ENCODE results near the gene GRIN2A. TPM values are rescaled to one million over a fixed set of nuclear protein-coding genes. Genes with fewer than 3 reads are reported as not detected.

GRIN2A gene
- total and polyA plus RNA-seq, 5 donors = 2.1 to 7.6 (median 4.5) TPM

DNA sequence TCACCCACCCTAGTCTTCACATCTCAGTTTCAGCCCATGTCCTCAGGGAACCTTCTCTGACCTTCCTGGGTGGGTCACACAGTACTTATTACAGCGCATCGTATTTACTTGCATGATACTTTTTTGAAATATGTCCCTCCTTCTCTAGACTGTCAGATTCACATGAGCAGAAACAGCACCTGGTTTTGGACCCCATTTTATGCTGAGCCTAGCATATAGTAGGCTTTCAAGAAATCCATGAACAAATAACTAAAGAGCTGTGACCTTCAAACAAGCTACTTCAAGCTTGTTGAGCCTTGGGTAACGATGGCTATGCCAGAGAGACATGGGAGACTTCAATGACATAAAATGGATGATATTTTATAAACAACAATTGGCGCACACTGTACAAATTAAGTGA, 150.3 kb downstream of the GRIN2A start:
- 94% methylated on average over 4 of the region's 4 CpGs for WGBS
- Histone ChIP-seq H3K27me3 (ENCODE audit: control insufficient read depth, insufficient read depth) (no peaks in the 10 kb centered on the region), H3K4me3 (ENCODE audit: low read length) (no peak overlapping the region), H3K27ac (ENCODE audit: low read length) (no peak overlapping the region), H3K4me1 (ENCODE audit: control insufficient read depth, insufficient read depth, low read length) (no peaks in the 10 kb centered on the region), H3K9me3 (ENCODE audit: control insufficient read depth, low read length) (no peaks in the 10 kb centered on the region)
- ATAC-seq = no peak
- intact Hi-C loops (cut with DNase I) = loop anchor here in 3 of 4 donors (5.0 to 10.0 kb wide), 3 partner anchors 150 to 377 kb away; partner anchors contain the start of gene GRIN2A (in 3 of the 3)
- no peak for DNase-seq

GRCh38 chr16:10031473-10031872, 150.8 kb downstream of the GRIN2A start:
- WGBS = 65% methylated on average over 7 of the region's 7 CpGs
- no peak for ATAC-seq
- Histone ChIP-seq H3K4me3 (ENCODE audit: low read length) (no peak overlapping the region), H3K27me3 (ENCODE audit: control insufficient read depth, insufficient read depth) (no peaks in the 10 kb centered on the region), H3K4me1 (ENCODE audit: control insufficient read depth, insufficient read depth, low read length) (no peaks in the 10 kb centered on the region), H3K9me3 (ENCODE audit: control insufficient read depth, low read length) (no peaks in the 10 kb centered on the region), H3K27ac (ENCODE audit: low read length) (no peak overlapping the region)
- no peak for DNase-seq
- intact Hi-C loops (cut with DNase I) = loop anchor here in 3 of 4 donors (5.0 to 10.0 kb wide), 3 partner anchors 151 to 377 kb away; partner anchors contain the start of gene GRIN2A (in 3 of the 3)

GRCh38 chr16:10028644-10029043, 153.6 kb downstream of the GRIN2A start:
- no peak for DNase-seq
- no peak for ATAC-seq
- Histone ChIP-seq H3K9me3 (ENCODE audit: control insufficient read depth, low read length) (no peaks in the 10 kb centered on the region), H3K4me1 (ENCODE audit: control insufficient read depth, insufficient read depth, low read length) (no peaks in the 10 kb centered on the region), H3K4me3 (ENCODE audit: low read length) (no peak overlapping the region), H3K27ac (ENCODE audit: low read length) (no peak overlapping the region), H3K27me3 (ENCODE audit: control insufficient read depth, insufficient read depth) (no peaks in the 10 kb centered on the region)
- intact Hi-C loops (cut with DNase I) = no loop called here

DNA sequence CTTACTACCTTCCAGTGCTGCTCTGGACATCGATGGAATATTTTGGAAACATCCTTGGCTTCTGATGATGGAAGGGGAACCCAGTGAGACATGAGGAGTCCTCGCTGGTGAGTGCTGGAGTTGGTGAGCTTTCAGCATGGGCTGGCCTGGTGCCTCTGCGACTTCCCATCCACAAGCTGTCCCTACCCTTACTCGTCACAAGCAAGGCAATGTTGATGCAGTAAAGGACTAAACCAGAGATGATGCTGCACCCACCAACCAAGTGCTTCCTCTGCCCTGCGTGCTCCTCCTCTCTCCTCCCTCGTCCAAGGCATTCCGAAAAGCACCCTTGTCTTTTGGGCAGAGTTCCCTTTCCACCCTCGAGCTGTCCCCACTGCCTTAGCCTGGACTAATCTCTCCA, 154.7 kb downstream of the GRIN2A start:
- Histone ChIP-seq H3K27ac (ENCODE audit: low read length) (no peak overlapping the region), H3K9me3 (ENCODE audit: control insufficient read depth, low read length) (no peaks in the 10 kb centered on the region), H3K4me3 (ENCODE audit: low read length) (no peak overlapping the region), H3K27me3 (ENCODE audit: control insufficient read depth, insufficient read depth) (no peaks in the 10 kb centered on the region), H3K4me1 (ENCODE audit: control insufficient read depth, insufficient read depth, low read length) (no peaks in the 10 kb centered on the region)
- intact Hi-C loops (cut with DNase I) = no loop called here
- ATAC-seq = no peak
- WGBS = 71% methylated on average over 8 of the region's 8 CpGs
- no peak for DNase-seq

GRCh38 chr16:10026593-10026992, 155.6 kb downstream of the GRIN2A start:
- Histone ChIP-seq H3K9me3 (ENCODE audit: control insufficient read depth, low read length) (no peaks in the 10 kb centered on the region), H3K27me3 (ENCODE audit: control insufficient read depth, insufficient read depth) (no peaks in the 10 kb centered on the region), H3K4me3 (ENCODE audit: low read length) (no peak overlapping the region), H3K27ac (ENCODE audit: low read length) (no peak overlapping the region), H3K4me1 (ENCODE audit: control insufficient read depth, insufficient read depth, low read length) (no peaks in the 10 kb centered on the region)
- ATAC-seq (no peak), DNase-seq (no peak)
- 75% methylated on average over 5 of the region's 5 CpGs for WGBS
- intact Hi-C loops (cut with DNase I) = no loop called here

GRCh38 chr16:10022098-10022497, 160.1 kb downstream of the GRIN2A start:
- no peaks in the 10 kb centered on the region for H3K4me1 ChIP-seq (ENCODE audit: control insufficient read depth, insufficient read depth, low read length)
- no peaks in the 10 kb centered on the region for H3K27me3 ChIP-seq (ENCODE audit: control insufficient read depth, insufficient read depth)
- 93% methylated on average over 5 of the region's 5 CpGs for WGBS
- ATAC-seq = no peak
- DNase-seq = no peak
- no peak overlapping the region for H3K4me3 ChIP-seq (ENCODE audit: low read length)
- intact Hi-C loops (cut with DNase I) = no loop called here
- no peaks in the 10 kb centered on the region for H3K9me3 ChIP-seq (ENCODE audit: control insufficient read depth, low read length)
- no peak overlapping the region for H3K27ac ChIP-seq (ENCODE audit: low read length)

GRCh38 chr16:10020866-10021265, 161.4 kb downstream of the GRIN2A start:
- ATAC-seq (no peak), DNase-seq (no peak)
- 53% methylated on average over 3 of the region's 3 CpGs for WGBS
- Histone ChIP-seq H3K4me1 (ENCODE audit: control insufficient read depth, insufficient read depth, low read length) (no peaks in the 10 kb centered on the region), H3K9me3 (ENCODE audit: control insufficient read depth, low read length) (no peaks in the 10 kb centered on the region), H3K27ac (ENCODE audit: low read length) (no peak overlapping the region), H3K4me3 (ENCODE audit: low read length) (no peak overlapping the region), H3K27me3 (ENCODE audit: control insufficient read depth, insufficient read depth) (no peaks in the 10 kb centered on the region)
- intact Hi-C loops (cut with DNase I) = no loop called here

DNA sequence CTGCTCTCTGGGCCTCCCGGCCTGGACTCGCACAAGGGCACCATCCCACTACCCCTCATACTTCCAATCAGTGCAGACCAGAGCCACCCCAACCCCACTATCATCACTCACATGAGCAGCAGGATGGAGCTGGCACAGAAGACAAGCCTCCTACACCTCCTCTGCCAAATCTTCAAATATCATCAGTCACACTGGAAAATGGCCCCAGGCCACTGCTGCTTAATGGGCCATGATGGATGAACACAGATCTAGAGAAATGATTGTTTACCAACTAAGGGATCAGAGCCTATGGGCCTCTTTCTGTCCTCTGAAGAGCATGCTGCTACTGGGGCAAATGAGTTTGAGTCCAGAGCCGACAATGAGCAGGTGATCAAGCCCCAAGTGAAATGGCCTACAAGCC, 165.5 kb downstream of the GRIN2A start:
- intact Hi-C loops (cut with DNase I) = no loop called here
- no peaks in the 10 kb centered on the region for H3K27me3 ChIP-seq (ENCODE audit: control insufficient read depth, insufficient read depth)
- no peak overlapping the region for H3K27ac ChIP-seq (ENCODE audit: low read length)
- WGBS = 76% methylated on average over 3 of the region's 3 CpGs
- H3K9me3 ChIP-seq (ENCODE audit: control insufficient read depth, low read length) = no peaks in the 10 kb centered on the region
- no peak overlapping the region for H3K4me3 ChIP-seq (ENCODE audit: low read length)
- H3K4me1 ChIP-seq (ENCODE audit: control insufficient read depth, insufficient read depth, low read length) = no peaks in the 10 kb centered on the region
- ATAC-seq (no peak), DNase-seq (no peak)

- intact Hi-C loops (cut with DNase I) = no loop called here
- no peak overlapping the region for H3K27ac ChIP-seq (ENCODE audit: low read length)
- no peak for ATAC-seq
- no peaks in the 10 kb centered on the region for H3K4me1 ChIP-seq (ENCODE audit: control insufficient read depth, insufficient read depth, low read length)
- WGBS = 90% methylated on average over 3 of the region's 3 CpGs
- no peaks in the 10 kb centered on the region for H3K9me3 ChIP-seq (ENCODE audit: control insufficient read depth, low read length)
- no peak for DNase-seq
- no peak overlapping the region for H3K4me3 ChIP-seq (ENCODE audit: low read length)
- H3K27me3 ChIP-seq (ENCODE audit: control insufficient read depth, insufficient read depth) = no peaks in the 10 kb centered on the region
Observed at GRCh38 chr16:10015397-10015796, 166.8 kb downstream of the GRIN2A start.

- no peaks in the 10 kb centered on the region for H3K9me3 ChIP-seq (ENCODE audit: control insufficient read depth, low read length)
- H3K4me3 ChIP-seq (ENCODE audit: low read length) = no peak overlapping the region
- H3K27ac ChIP-seq (ENCODE audit: low read length) = no peak overlapping the region
- H3K27me3 ChIP-seq (ENCODE audit: control insufficient read depth, insufficient read depth) = no peaks in the 10 kb centered on the region
- H3K4me1 ChIP-seq (ENCODE audit: control insufficient read depth, insufficient read depth, low read length) = no peaks in the 10 kb centered on the region
- 18% methylated on average over 5 of the region's 5 CpGs for WGBS
- intact Hi-C loops (cut with DNase I) = no loop called here
- ATAC-seq (peak in 1 of 2 donors; percentile 55), DNase-seq (no peak)
Observed at GRCh38 chr16:10013774-10014173, 168.5 kb downstream of the GRIN2A start.

DNA sequence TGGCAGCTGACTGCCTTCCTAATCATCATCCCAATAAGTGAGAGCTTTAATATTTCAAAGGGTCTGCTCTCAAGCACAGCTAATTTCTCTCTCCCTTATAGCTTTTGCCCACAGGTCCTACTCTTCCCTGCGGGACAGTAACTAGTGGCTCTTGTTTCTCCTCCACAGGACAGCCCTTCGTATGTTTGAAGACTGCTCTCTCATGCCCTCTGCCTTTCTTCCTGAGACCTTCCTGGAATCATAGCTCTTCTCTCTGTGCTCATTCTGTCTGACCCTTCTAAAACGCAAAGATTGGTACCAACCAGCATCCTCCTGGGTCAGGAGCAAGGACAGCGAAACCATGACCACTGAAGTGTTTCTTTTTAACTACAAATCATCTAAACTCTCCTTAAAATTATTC, 168.9 kb downstream of the GRIN2A start:
- Histone ChIP-seq H3K4me1 (ENCODE audit: control insufficient read depth, insufficient read depth, low read length) (no peaks in the 10 kb centered on the region), H3K27me3 (ENCODE audit: control insufficient read depth, insufficient read depth) (no peaks in the 10 kb centered on the region), H3K4me3 (ENCODE audit: low read length) (no peak overlapping the region), H3K27ac (ENCODE audit: low read length) (no peak overlapping the region), H3K9me3 (ENCODE audit: control insufficient read depth, low read length) (no peaks in the 10 kb centered on the region)
- intact Hi-C loops (cut with DNase I) = no loop called here
- ATAC-seq (no peak), DNase-seq (no peak)
- 69% methylated on average over 4 of the region's 4 CpGs for WGBS

DNA sequence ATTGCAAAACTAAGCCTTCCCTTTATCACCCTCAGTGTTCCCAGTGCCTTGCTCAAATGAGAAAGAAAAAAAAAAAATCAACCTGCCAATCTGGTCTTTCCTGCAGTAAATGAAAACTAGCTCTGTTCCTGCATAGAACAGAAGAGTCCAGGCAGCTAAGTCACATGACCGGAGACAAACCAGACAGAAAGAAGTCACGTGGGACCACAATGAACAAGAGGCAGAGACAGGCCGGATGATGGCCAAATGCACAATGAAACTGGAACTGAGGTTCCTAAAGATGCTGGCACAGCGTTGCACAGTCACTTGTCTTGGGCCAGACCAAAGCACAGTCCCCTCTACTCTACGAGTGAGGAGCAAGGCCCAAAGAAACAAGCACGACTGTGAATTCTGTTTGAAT, 172.5 kb downstream of the GRIN2A start:
- Histone ChIP-seq H3K9me3 (ENCODE audit: control insufficient read depth, low read length) (no peaks in the 10 kb centered on the region), H3K4me3 (ENCODE audit: low read length) (no peak overlapping the region), H3K4me1 (ENCODE audit: control insufficient read depth, insufficient read depth, low read length) (no peaks in the 10 kb centered on the region), H3K27ac (ENCODE audit: low read length) (no peak overlapping the region), H3K27me3 (ENCODE audit: control insufficient read depth, insufficient read depth) (no peaks in the 10 kb centered on the region)
- intact Hi-C loops (cut with DNase I) = no loop called here
- ATAC-seq = no peak
- no peak for DNase-seq
- 65% methylated on average over 6 of the region's 6 CpGs for WGBS

All from right cardiac atrium (tissue), 5 donors.